HG03103 (cell line): ENCODE results near the gene NOM1.
"Not testable (repeated sequence)": the region's sequence is repeated elsewhere in the genome, so short reads cannot be mapped to it uniquely, and the experiment has no call there.

Experiments used
- ATAC-seq: cut with Tn5 transposase; IDR thresholded peaks from one replicate; pipeline ENCODE4 v1.9.1; 2021; ENCODE audit warnings: low read depth; ENCODE audit not compliant: unreplicated experiment

The NOM1 gene

GRCh38 chr7:156949541-156950380, at the start of gene NOM1:
NOM1 (plus strand) TSS chr7:156949712; CDS start chr7:156949738, 26 bp downstream.
- ATAC-seq: peak; percentile 93

- ATAC-seq: not testable (repeated sequence)
Measured at GRCh38 chr7:156900093-156900492, 49.4 kb upstream of the NOM1 start.

- ATAC-seq: no peak
Measured at GRCh38 chr7:156903232-156903909, 46.1 kb upstream of the NOM1 start.

- no peak for ATAC-seq
Measured at GRCh38 chr7:156906200-156906649, 43.3 kb upstream of the NOM1 start.

GRCh38 chr7:156907656-156908055, 41.9 kb upstream of the NOM1 start:
- ATAC-seq: no peak

- not testable (repeated sequence) for ATAC-seq
Measured at GRCh38 chr7:156909574-156910252, 39.8 kb upstream of the NOM1 start.

GRCh38 chr7:156918635-156919034, 30.9 kb upstream of the NOM1 start:
- no peak for ATAC-seq

GRCh38 chr7:156919132-156919713, 30.3 kb upstream of the NOM1 start:
- ATAC-seq: no peak

GRCh38 chr7:156920076-156920475, 29.4 kb upstream of the NOM1 start:
- no peak for ATAC-seq

- ATAC-seq: not testable (repeated sequence)
Measured at GRCh38 chr7:156920487-156921373, 28.8 kb upstream of the NOM1 start.

GRCh38 chr7:156922304-156922703, 27.2 kb upstream of the NOM1 start:
- not testable (repeated sequence) for ATAC-seq

GRCh38 chr7:156925821-156926220, 23.7 kb upstream of the NOM1 start:
- ATAC-seq: not testable (repeated sequence)

- no peak for ATAC-seq
Measured at GRCh38 chr7:156927571-156928405, 21.7 kb upstream of the NOM1 start.

GRCh38 chr7:156928406-156928747, 21.1 kb upstream of the NOM1 start:
- no peak for ATAC-seq

- ATAC-seq: no peak
Measured at GRCh38 chr7:156929789-156930539, 19.5 kb upstream of the NOM1 start.

GRCh38 chr7:156932006-156932405, 17.5 kb upstream of the NOM1 start:
- no peak for ATAC-seq

- no peak for ATAC-seq
Measured at GRCh38 chr7:156935250-156935649, 14.3 kb upstream of the NOM1 start.

- not testable (repeated sequence) for ATAC-seq
Measured at GRCh38 chr7:156936766-156937165, 12.7 kb upstream of the NOM1 start.
